ENCODE data around the gene AATK. TPM values are rescaled to one million over a fixed set of nuclear protein-coding genes. Genes with fewer than 3 reads are reported as not detected.

The AATK gene
- total and polyA plus RNA-seq, 2 of the 13 experiments (the other 11 are each of a cell fraction or from before 2014, with no cell fraction given) = 2.9 to 8.4 TPM

DNA sequence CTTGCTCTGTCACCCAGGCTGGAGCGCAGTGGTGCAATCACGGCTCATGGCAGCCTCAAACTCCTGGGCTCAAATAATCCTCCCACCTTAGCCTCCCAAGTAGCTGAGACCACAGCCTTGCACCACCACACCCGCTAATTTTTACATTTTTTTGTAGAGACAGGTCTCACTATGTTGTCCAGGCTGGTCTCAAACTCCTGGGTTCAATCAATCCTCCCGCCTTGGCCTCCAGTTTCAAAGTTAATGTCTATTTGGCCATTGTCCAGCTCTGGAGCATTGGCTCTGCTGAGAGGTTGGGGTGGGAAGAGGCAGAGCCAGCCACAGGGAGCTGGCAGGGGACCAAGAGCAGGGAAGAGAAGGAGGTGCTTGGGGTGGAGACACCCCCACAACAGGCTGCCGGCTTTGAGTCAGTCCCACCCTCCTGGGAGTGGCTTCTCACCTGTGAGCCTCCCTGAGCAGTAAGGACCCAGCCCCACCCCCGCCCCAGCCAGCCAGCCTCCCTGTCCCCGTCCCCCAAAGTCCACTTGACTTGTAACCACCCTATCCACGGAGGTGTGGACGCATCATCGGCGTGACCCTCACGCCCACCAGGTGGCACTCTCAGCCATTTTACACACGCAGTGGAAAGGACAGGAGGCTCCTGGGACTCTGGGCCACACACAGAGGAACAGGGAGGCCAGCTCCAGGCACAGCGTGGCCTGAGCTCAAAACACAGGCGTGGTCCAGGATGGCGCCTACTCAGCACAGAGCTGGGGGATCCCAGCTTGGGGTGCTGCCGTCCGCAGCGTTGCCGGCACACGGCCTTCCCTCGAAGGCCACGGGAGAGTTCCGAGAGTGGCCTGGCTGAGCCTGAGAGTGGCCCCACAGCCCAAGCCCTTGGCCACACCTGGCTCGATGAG is 23.5 kb downstream of the AATK start (continued):
- peak; percentile 40; the same call in 1 of the 2 replicates for TF ChIP-seq ZNF605 (CRISPR knock-in tag; IDR thresholded peaks at IDR 0.05)
- no peak for TF ChIP-seq ZC3H4 (CRISPR knock-in tag; IDR thresholded peaks at IDR 0.05; ENCODE audit: borderline replicate concordance)
- TF ChIP-seq, protein P1, sequence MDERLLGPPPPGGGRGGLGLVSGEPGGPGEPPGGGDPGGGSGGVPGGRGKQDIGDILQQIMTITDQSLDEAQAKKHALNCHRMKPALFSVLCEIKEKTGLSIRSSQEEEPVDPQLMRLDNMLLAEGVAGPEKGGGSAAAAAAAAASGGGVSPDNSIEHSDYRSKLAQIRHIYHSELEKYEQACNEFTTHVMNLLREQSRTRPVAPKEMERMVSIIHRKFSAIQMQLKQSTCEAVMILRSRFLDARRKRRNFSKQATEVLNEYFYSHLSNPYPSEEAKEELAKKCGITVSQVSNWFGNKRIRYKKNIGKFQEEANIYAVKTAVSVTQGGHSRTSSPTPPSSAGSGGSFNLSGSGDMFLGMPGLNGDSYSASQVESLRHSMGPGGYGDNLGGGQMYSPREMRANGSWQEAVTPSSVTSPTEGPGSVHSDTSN (CRISPR knock-in tag; IDR thresholded peaks at IDR 0.05) = no peak
- 0 out of 2 replicates have a peak, but pooled peaks have one; percentile 35 for TF ChIP-seq ZNF772 (CRISPR knock-in tag; IDR thresholded peaks at IDR 0.05)
- TF ChIP-seq ZNF790 (CRISPR knock-in tag; IDR thresholded peaks at IDR 0.05; ENCODE audit: borderline replicate concordance) = no peak
- peak; percentile 75; the same call in 1 of the 2 replicates for TF ChIP-seq MYC (CRISPR knock-in tag; IDR thresholded peaks at IDR 0.05; ENCODE audit: borderline replicate concordance)
- no peak for TF ChIP-seq EP300 (IDR thresholded peaks at IDR 0.05; ENCODE audit: low read depth in 2 of 2, low read length in 2 of 2)
- no peak for TF ChIP-seq EP300 (CRISPR knock-in tag; IDR thresholded peaks at IDR 0.05; ENCODE audit: borderline replicate concordance)
- TF ChIP-seq, protein P2, sequence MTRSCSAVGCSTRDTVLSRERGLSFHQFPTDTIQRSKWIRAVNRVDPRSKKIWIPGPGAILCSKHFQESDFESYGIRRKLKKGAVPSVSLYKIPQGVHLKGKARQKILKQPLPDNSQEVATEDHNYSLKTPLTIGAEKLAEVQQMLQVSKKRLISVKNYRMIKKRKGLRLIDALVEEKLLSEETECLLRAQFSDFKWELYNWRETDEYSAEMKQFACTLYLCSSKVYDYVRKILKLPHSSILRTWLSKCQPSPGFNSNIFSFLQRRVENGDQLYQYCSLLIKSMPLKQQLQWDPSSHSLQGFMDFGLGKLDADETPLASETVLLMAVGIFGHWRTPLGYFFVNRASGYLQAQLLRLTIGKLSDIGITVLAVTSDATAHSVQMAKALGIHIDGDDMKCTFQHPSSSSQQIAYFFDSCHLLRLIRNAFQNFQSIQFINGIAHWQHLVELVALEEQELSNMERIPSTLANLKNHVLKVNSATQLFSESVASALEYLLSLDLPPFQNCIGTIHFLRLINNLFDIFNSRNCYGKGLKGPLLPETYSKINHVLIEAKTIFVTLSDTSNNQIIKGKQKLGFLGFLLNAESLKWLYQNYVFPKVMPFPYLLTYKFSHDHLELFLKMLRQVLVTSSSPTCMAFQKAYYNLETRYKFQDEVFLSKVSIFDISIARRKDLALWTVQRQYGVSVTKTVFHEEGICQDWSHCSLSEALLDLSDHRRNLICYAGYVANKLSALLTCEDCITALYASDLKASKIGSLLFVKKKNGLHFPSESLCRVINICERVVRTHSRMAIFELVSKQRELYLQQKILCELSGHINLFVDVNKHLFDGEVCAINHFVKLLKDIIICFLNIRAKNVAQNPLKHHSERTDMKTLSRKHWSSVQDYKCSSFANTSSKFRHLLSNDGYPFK (CRISPR knock-in tag; IDR thresholded peaks at IDR 0.05; ENCODE audit: borderline replicate concordance) = no peak
- TF ChIP-seq SRSF9 (IDR thresholded peaks at IDR 0.05; ENCODE audit: borderline replicate concordance, insufficient read depth, low read depth, low read length, poor library complexity, severe bottlenecking) = no peak
- TF ChIP-seq THYN1 (CRISPR knock-in tag; IDR thresholded peaks at IDR 0.05; ENCODE audit: borderline replicate concordance, low read depth) = no peak
- no peak for TF ChIP-seq ONECUT2 (CRISPR knock-in tag; IDR thresholded peaks at IDR 0.05)
- TF ChIP-seq HHEX (CRISPR knock-in tag; IDR thresholded peaks at IDR 0.05) = no peak
- no peak for TF ChIP-seq ZC3H13 (CRISPR knock-in tag; IDR thresholded peaks at IDR 0.05)
- no peak for TF ChIP-seq ZNF839 (CRISPR knock-in tag; IDR thresholded peaks at IDR 0.05; ENCODE audit: borderline replicate concordance)
- TF ChIP-seq AHR (CRISPR knock-in tag; IDR thresholded peaks at IDR 0.05) = peak; percentile 48; the same call in 1 of the 2 replicates
- TF ChIP-seq ZNF558 (CRISPR knock-in tag; IDR thresholded peaks at IDR 0.05; ENCODE audit: borderline replicate concordance) = no peak
- no peak for TF ChIP-seq MED8 (CRISPR knock-in tag; IDR thresholded peaks at IDR 0.05; ENCODE audit: insufficient replicate concordance)
- TF ChIP-seq SIX4 (CRISPR knock-in tag; IDR thresholded peaks at IDR 0.05) = no peak
- TF ChIP-seq TCF12 (IDR thresholded peaks at IDR 0.05) = no peak
- no peak for TF ChIP-seq TCF12 (CRISPR knock-in tag; IDR thresholded peaks at IDR 0.05)
- no peak for TF ChIP-seq SATB2 (CRISPR knock-in tag; IDR thresholded peaks at IDR 0.05)
- TF ChIP-seq SNAI1 (CRISPR knock-in tag; IDR thresholded peaks at IDR 0.05; ENCODE audit: borderline replicate concordance) = no peak
- no peak for TF ChIP-seq RORA (CRISPR knock-in tag; IDR thresholded peaks at IDR 0.05)
- TF ChIP-seq, protein P3, sequence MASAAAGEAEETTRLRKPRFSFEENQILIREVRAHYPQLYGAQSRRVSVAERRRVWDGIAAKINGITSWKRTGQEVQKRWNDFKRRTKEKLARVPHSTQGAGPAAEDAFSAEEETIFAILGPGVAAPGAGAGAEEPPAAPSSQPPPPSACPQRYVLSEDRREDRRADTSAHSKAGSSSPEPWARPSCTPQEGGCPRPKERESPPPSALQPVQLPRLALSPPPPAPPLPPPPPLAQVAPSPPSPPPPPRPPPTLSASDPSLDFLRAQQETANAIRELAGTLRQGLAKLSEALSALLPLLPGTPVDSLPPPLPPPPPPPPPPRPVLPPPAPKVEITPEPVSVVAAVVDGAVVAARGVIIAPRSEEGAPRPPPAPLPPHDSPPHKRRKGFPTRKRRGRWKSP (CRISPR knock-in tag; IDR thresholded peaks at IDR 0.05) = no peak

Data from HepG2 (cell line).